Measurements from ENCODE around the gene ZBTB4. TPM values are rescaled to one million over a fixed set of nuclear protein-coding genes. Genes with fewer than 3 reads are reported as not detected.
A peak's percentile ranks its signal among the peaks of the same experiment; 100 is the strongest.
"Not testable (repeated sequence)": the region's sequence is repeated elsewhere in the genome, so short reads cannot be mapped to it uniquely, and the experiment has no call there.

Gene ZBTB4
- total RNA-seq, 1 donor from 2014 or later = 15.1 TPM

DNA sequence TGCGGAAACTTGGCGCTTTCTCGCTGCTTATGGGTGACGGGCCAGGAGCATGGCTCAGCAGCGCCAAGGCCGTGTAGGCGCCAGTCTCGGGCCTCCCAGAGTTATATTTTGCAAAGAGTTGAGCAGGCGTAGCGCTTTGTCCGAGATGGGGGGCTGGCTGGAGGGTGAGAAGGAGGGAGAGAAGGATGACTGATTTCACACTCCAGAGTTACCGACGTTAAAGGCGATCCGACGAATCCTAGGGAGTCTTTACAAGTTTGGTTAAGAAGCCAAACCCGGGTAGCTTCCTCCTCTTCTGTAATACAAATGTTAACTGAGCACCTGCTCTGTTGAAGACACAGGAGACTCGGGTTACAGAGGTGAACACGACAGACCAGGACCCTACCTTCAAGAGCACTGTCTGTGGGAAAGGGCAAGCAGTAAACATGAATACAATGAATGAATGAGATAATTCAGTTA lies 5.5 kb upstream of the ZBTB4 start:
- no peaks in the 10 kb centered on the region for H3K9me3 Mint-ChIP-seq
- intact Hi-C loops (cut with micrococcal nuclease) = loop anchor here (1.0 to 5.0 kb wide), 15 partner anchors 30 to 358 kb away; partner anchors contain the start of genes EIF5A, ELP5, KCTD11 and MPDU1
- no peaks in the 10 kb centered on the region for H3K27me3 Mint-ChIP-seq (ENCODE audit: insufficient read depth)
- H3K36me3 Mint-ChIP-seq (ENCODE audit: low read depth) = peaks cover 31% of the 10 kb centered on the region
- H3K4me1 Mint-ChIP-seq (ENCODE audit: low read depth) = peaks cover 59% of the 10 kb centered on the region
- H3K4me3 Mint-ChIP-seq = peak overlapping the region; percentile 96
- H3K27ac Mint-ChIP-seq = peak overlapping the region; percentile 98
- no peak for DNase-seq (ENCODE audit: low spot score)

- H3K27ac Mint-ChIP-seq = peak within 1 kb of the TSS; percentile 98
- peak; percentile 96 for DNase-seq (ENCODE audit: low spot score)
- H3K27me3 Mint-ChIP-seq (ENCODE audit: insufficient read depth) = no peaks in the 10 kb centered on the region
- H3K4me3 Mint-ChIP-seq = peak within 1 kb of the TSS; percentile 96
- peaks cover 56% of the 10 kb centered on the region for H3K4me1 Mint-ChIP-seq (ENCODE audit: low read depth)
- intact Hi-C loops (cut with micrococcal nuclease) = loop anchor here (1.0 to 5.0 kb wide), 15 partner anchors 29 to 359 kb away; partner anchors contain the start of genes EIF5A, ELP5, KCTD11 and MPDU1
- no peaks in the 10 kb centered on the region for H3K9me3 Mint-ChIP-seq
- H3K36me3 Mint-ChIP-seq (ENCODE audit: low read depth) = peaks cover 30% of the 10 kb centered on the region
These were observed 4.9 kb upstream of the ZBTB4 start, which contains the start of gene POLR2A for GRCh38 chr17:7484067-7484918. Gene POLR2A (plus strand): TSS chr17:7484366.

DNA sequence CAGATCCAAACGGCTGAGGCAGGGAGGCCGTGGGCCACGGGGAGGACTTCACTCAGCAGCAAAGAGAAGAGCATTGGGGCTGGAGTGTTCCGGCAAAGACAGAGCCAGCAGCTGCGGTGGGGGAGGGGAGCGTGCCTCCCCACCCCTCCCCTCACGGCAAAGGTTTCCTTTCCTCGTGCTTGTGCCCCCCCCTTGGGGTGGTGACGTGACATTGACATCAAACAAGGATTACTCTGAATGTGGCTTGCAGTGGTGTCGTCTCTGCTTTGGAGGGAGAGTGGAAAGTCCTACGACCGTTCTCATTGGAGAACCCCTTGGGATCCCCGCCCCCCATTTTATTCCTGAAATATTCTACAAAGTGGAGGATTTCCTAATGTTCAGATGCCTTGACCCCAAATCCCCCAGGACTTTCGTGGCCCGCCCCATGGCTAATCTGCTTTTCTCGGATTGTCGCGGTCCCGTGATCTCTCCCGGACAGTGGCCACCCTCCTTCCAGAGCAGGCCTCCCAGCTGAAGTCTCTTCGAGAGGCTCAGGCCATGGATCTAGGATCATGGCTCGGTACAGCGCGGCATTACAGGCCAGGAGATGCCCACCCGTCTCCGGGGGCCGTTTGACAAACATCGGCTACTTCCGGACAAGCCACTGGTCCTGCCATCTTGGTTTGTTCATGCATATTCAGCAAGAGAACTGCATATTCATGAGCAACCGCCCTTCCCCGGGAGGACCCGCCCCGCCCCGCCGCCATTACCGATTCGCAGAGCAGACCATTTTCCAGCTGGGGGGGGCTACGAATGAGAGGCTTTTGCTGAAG lies 4.0 kb upstream of the ZBTB4 start:
- Mint-ChIP-seq H3K36me3 (ENCODE audit: low read depth) (peaks cover 22% of the 10 kb centered on the region), H3K4me3 (peak overlapping the region; percentile 96), H3K4me1 (ENCODE audit: low read depth) (peaks cover 51% of the 10 kb centered on the region), H3K27me3 (ENCODE audit: insufficient read depth) (no peaks in the 10 kb centered on the region), H3K9me3 (no peaks in the 10 kb centered on the region), H3K27ac (peak overlapping the region; percentile 98)
- intact Hi-C loops (cut with micrococcal nuclease) = loop anchor here (1.0 to 5.0 kb wide), 15 partner anchors 28 to 359 kb away; partner anchors contain the start of genes EIF5A, ELP5, KCTD11 and MPDU1
- DNase-seq (ENCODE audit: low spot score) = peak; percentile 89

DNA sequence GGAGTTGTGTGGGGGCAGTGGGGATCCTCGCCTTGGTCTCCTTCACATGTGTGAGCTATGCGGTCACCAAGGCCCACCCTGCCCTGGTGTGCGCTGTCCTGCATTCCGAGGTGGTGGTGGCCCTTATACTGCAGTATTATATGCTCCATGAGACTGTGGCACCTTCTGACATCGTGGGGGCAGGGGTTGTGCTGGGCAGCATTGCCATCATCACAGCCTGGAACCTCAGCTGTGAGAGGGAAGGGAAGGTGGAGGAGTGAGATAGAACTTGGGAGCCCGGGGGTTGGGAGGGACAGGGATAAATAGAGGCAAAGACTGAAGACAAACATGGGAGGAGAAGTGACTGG lies 3.3 kb upstream of the ZBTB4 start:
- H3K9me3 Mint-ChIP-seq; H3K27me3 Mint-ChIP-seq (ENCODE audit: insufficient read depth); DNase-seq (ENCODE audit: low spot score): not testable (repeated sequence)
- intact Hi-C loops (cut with micrococcal nuclease) = loop anchor here (5.0 kb wide), 1 partner anchor 130 kb away; the partner anchor contains the start of gene KCTD11
- Mint-ChIP-seq H3K27ac (peak overlapping the region; percentile 98), H3K36me3 (ENCODE audit: low read depth) (peaks cover 20% of the 10 kb centered on the region), H3K4me1 (ENCODE audit: low read depth) (peaks cover 55% of the 10 kb centered on the region), H3K4me3 (peak overlapping the region; percentile 96)

DNA sequence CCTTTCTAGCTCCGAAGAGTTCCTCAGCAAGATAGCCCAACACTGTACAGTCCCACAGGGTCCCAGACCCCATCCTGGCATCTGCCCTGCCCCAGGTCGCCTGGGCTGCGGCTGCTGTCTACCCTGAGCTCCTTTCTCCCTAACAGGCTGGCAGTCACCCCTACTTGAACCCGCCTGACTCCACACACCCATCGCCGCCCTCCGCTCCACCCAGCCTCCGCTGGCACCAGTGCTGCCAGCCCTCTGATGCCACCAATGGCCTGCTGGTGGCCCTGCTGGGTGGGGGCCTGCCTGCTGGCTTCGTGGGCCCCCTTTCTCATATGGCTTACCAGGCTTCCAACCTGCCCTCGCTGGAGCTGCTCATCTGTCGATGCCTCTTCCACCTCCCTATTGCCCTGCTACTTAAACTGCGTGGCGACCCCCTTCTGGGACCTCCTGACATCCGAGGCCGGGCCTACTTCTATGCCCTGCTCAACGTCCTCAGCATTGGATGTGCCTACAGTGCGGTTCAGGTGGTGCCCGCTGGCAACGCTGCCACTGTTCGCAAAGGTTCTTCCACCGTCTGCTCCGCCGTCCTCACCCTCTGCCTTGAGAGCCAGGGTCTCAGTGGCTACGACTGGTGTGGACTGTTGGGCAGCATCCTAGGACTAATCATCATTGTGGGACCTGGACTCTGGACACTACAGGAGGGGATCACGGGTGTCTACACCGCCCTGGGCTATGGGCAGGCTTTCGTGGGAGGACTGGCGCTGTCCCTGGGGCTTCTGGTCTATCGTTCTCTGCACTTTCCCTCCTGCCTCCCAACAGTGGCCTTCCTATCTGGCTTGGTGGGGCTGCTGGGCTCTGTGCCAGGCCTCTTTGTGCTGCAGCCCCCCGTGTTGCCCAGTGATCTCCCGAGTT lies 2.7 kb upstream of the ZBTB4 start:
- Mint-ChIP-seq H3K36me3 (ENCODE audit: low read depth) (peaks cover 15% of the 10 kb centered on the region), H3K4me3 (peak overlapping the region; percentile 96), H3K4me1 (ENCODE audit: low read depth) (peaks cover 55% of the 10 kb centered on the region), H3K27ac (peak overlapping the region; percentile 56)
- H3K27me3 Mint-ChIP-seq (ENCODE audit: insufficient read depth); DNase-seq (ENCODE audit: low spot score); H3K9me3 Mint-ChIP-seq: not testable (repeated sequence)
- intact Hi-C loops (cut with micrococcal nuclease) = loop anchor here (5.0 kb wide), 1 partner anchor 130 kb away; the partner anchor contains the start of gene KCTD11

- H3K9me3 Mint-ChIP-seq; H3K27me3 Mint-ChIP-seq (ENCODE audit: insufficient read depth); DNase-seq (ENCODE audit: low spot score): not testable (repeated sequence)
- Mint-ChIP-seq H3K36me3 (ENCODE audit: low read depth) (peaks cover 12% of the 10 kb centered on the region), H3K4me3 (peak within 1 kb of the TSS; percentile 88), H3K4me1 (ENCODE audit: low read depth) (peaks cover 57% of the 10 kb centered on the region), H3K27ac (peak within 1 kb of the TSS; percentile 56)
- intact Hi-C loops (cut with micrococcal nuclease) = loop anchor here (5.0 kb wide), 1 partner anchor 129 kb away; the partner anchor contains the start of gene KCTD11
These were observed 1.8 kb upstream of the ZBTB4 start, which contains the start of gene SLC35G6 for GRCh38 chr17:7481275-7481674. Gene SLC35G6 (plus strand): TSS chr17:7481446. CDS start chr17:7481517, 71 bp downstream.

DNA sequence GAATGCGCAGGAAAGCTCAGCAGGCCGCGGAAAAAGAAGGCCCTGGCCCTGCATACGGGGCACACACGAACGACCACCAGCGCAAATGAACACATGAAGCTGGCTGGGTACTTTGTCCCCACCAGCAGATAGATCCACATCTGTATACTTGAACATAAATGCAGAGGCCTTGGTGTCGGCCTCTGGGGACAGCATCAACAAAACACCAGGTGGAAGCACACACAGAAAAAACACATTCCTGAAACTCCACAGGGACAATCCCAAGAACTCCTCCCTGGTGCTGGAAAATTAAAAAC lies 606 bp upstream of the ZBTB4 start:
- H3K36me3 Mint-ChIP-seq (ENCODE audit: low read depth) = peaks cover 4% of the 10 kb centered on the region
- no peak for DNase-seq (ENCODE audit: low spot score)
- intact Hi-C loops (cut with micrococcal nuclease) = loop anchor here (5.0 kb wide), 1 partner anchor 128 kb away; the partner anchor contains the start of gene KCTD11
- no peaks in the 10 kb centered on the region for H3K27me3 Mint-ChIP-seq (ENCODE audit: insufficient read depth)
- H3K4me1 Mint-ChIP-seq (ENCODE audit: low read depth) = peaks cover 53% of the 10 kb centered on the region
- H3K9me3 Mint-ChIP-seq = no peaks in the 10 kb centered on the region
- H3K4me3 Mint-ChIP-seq = peak overlapping the region; percentile 88
- H3K27ac Mint-ChIP-seq = peak overlapping the region; percentile 83

- intact Hi-C loops (cut with micrococcal nuclease) = loop anchor here (1.0 kb wide), 2 partner anchors 23 to 94 kb away; no protein-coding TSS in a partner anchor
- peaks cover 49% of the 10 kb centered on the region for H3K4me1 Mint-ChIP-seq (ENCODE audit: low read depth)
- H3K4me3 Mint-ChIP-seq = peak overlapping the region; percentile 91
- DNase-seq (ENCODE audit: low spot score) = peak; percentile 39
- no peaks in the 10 kb centered on the region for H3K9me3 Mint-ChIP-seq
- H3K36me3 Mint-ChIP-seq (ENCODE audit: low read depth) = peaks cover 2% of the 10 kb centered on the region
- no peaks in the 10 kb centered on the region for H3K27me3 Mint-ChIP-seq (ENCODE audit: insufficient read depth)
- peak overlapping the region; percentile 91 for H3K27ac Mint-ChIP-seq
These were observed 887 bp downstream of the ZBTB4 start for GRCh38 chr17:7478276-7479212.

GRCh38 chr17:7477392-7478275 lies 1.8 kb downstream of the ZBTB4 start:
- no peaks in the 10 kb centered on the region for H3K9me3 Mint-ChIP-seq
- peaks cover 2% of the 10 kb centered on the region for H3K36me3 Mint-ChIP-seq (ENCODE audit: low read depth)
- intact Hi-C loops (cut with micrococcal nuclease) = no loop called here
- DNase-seq (ENCODE audit: low spot score) = no peak
- H3K4me1 Mint-ChIP-seq (ENCODE audit: low read depth) = peaks cover 43% of the 10 kb centered on the region
- peak overlapping the region; percentile 91 for H3K4me3 Mint-ChIP-seq
- peak overlapping the region; percentile 91 for H3K27ac Mint-ChIP-seq
- no peaks in the 10 kb centered on the region for H3K27me3 Mint-ChIP-seq (ENCODE audit: insufficient read depth)

- no peaks in the 10 kb centered on the region for H3K27me3 Mint-ChIP-seq (ENCODE audit: insufficient read depth)
- peaks cover 44% of the 10 kb centered on the region for H3K4me1 Mint-ChIP-seq (ENCODE audit: low read depth)
- H3K36me3 Mint-ChIP-seq (ENCODE audit: low read depth) = peaks cover 2% of the 10 kb centered on the region
- intact Hi-C loops (cut with micrococcal nuclease) = no loop called here
- H3K4me3 Mint-ChIP-seq = peak overlapping the region; percentile 19
- no peak for DNase-seq (ENCODE audit: low spot score)
- no peaks in the 10 kb centered on the region for H3K9me3 Mint-ChIP-seq
- no peak overlapping the region for H3K27ac Mint-ChIP-seq
These were observed 2.5 kb downstream of the ZBTB4 start for GRCh38 chr17:7476951-7477350.
